CD4-positive, alpha-beta T cell treated with Interleukin-4 for 4 hours (primary cell): ENCODE results near the gene LBX1.
"Not testable (repeated sequence)": the region's sequence is repeated elsewhere in the genome, so short reads cannot be mapped to it uniquely, and the experiment has no call there.

Source experiments
- DNase-seq: peaks from one replicate; pipeline ENCODE4 v3.0.0-alpha.2; 2020

The LBX1 gene

DNA sequence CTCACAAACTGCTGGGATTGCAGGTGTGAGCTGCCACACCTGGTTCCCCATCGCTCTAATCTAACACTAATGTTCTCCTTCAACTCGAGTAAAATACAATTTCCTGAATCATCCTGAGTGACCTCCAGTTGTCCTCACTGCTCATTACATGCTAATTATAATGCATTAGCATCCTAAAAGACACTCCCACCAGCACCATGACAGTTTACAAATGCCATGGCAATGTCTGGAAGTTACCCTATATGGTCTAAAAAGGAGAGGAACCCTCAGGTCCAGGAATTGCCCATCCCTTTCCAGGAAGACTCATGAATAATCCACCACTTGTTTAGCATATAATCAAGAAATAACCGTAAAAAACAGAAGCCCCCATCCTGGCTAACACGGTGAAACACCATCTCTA is 26.6 kb downstream of the LBX1 start:
- not testable (repeated sequence) for DNase-seq

DNA sequence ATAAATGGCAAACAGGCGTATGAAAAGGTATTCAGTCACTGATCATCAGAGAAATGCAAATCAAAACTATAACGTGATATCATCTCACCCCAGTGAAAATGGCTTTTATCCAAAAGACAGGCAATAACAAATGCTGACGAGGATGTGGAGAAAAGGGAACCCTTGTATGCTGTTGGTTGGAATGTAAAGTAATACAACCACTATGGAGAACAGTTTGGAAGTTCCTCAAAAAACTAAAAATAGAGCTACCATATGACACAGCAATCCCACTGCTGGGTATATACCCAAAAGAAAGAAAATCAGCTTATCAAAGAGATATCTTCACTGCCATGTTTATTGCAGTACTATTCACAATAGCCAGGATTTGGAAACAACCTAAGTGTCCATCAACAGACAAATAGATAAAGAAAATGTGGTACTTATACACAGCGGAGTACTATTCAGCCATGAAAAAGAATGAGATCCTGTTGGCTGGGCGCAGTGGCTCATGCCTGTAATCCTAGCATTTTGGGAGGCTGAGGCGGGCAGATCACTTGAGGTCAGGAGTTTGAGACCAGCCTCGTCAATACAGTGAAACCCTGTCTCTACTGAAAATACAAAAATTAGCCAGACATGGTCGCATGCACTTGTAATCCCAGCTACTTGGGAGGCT is 30.8 kb downstream of the LBX1 start:
- DNase-seq, result not testable (repeated sequence)

GRCh38 chr10:101195921-101196320 is 33.3 kb downstream of the LBX1 start:
- DNase-seq, result no peak

- no peak for DNase-seq
These were observed 39.5 kb downstream of the LBX1 start for GRCh38 chr10:101189461-101190401.

DNA sequence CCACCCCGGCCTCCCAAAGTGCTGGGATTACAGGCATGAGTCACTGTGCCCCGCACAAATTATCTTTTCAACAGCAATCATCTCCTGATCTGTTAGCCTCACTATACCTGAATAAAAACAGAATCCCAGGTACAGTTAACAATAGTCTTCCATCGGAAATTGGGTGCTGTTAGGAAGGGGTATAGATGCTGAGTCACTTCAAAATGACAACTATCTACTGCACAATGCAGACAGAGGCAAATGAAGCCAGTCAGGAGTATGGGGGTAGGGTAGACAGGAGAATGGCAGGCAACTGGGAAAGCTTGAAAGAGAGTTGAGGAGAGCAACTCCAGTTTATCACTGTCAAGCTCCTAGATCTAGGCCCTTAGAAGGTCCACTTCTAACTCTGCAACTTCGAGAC is 40.3 kb downstream of the LBX1 start:
- DNase-seq, result no peak

- DNase-seq, result no peak
These were observed 45.6 kb downstream of the LBX1 start for GRCh38 chr10:101183458-101184183.

DNA sequence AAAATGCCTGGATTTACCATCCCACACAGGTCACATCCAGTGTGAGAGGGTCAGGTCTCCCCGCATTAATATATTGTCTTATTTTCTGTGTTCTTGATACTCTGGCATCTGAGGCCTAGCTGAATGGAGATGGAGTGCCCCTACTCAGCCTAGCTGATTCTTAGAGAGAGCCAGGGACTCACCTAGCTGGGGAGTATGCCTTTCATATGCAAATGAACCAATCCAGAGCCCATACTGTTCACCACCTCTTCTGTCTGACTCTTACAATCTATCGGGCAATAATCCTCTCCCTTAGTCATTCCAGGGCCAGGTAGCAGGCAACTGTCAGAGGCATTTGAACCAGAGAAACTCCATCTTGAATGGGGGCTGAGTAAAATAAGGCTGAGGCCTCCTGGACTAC is 46.3 kb downstream of the LBX1 start:
- no peak for DNase-seq
